ENCODE measurements around the gene CLEC14A. TPM values are rescaled to one million over a fixed set of nuclear protein-coding genes. Genes with fewer than 3 reads are reported as not detected.

The CLEC14A gene
- total and polyA plus RNA-seq, 9 of the 15 experiments (the other 6 are each of a cell fraction or from before 2014, with no cell fraction given) = not detected

DNA sequence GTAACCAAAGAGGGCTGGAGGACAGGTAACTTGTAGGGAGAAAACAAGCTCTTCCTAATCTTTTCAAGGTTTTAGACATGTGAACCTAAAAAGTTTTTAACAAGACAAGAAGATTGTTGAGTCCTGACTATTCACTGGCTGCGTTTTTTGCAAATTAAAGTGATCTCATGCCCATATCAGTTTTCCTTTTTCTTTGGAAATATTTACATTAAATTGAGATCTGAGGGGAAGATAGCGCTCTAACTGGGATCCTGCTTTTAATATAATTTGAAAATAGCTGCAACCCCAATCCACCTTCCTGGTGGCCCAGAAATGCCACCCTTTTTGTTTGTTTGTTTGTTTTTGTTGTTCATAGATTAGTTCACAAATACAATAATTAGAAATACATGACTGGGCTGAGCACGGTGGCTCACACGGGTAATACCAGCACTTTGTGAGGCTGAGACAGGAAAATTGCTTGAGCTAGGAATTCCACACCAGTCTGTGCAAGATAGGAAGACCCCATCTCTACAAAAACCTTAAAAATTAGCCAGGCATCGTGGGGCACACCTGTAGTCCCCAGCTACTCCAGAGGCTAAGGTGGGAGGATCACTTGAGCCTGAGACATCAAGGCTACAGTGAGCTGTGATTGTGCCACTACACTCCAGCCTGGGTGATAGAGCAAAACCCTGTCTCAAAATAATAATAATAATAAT lies 50.6 kb downstream of the CLEC14A start:
- Histone ChIP-seq H3K9ac (ENCODE audit: insufficient read depth in 1 of 2, low read depth in 2 of 2, low read length in 2 of 2) (no peak overlapping the region), H3K36me3 (ENCODE audit: control insufficient read depth, insufficient read depth, low read length) (no peaks in the 10 kb centered on the region), H3K4me2 (ENCODE audit: insufficient read depth, low read length) (no peak overlapping the region), H3K27me3 (ENCODE audit: control insufficient read depth in 2 of 2, insufficient read depth in 2 of 2, low read length in 2 of 2) (no peaks in the 10 kb centered on the region), H3K4me1 (replicated peaks in 1 of 2; ENCODE audit: control insufficient read depth in 2 of 2, insufficient read depth in 2 of 2, low read length in 2 of 2) (no peaks in the 10 kb centered on the region), H3K4me3 (no peak overlapping the region), H3K79me2 (ENCODE audit: control insufficient read depth, insufficient read depth, low read length) (no peaks in the 10 kb centered on the region), H3K9me3 (replicated peaks; ENCODE audit: control insufficient read depth, insufficient read depth, low read depth, low read length) (no peaks in the 10 kb centered on the region), H3K9me1 (ENCODE audit: control insufficient read depth, insufficient read depth, low read length) (no peaks in the 10 kb centered on the region), H2AFZ (ENCODE audit: low read depth, low read length) (no peak overlapping the region), H3K27ac (ENCODE audit: extremely low read depth, low read depth, low read length) (no peak overlapping the region), H4K20me1 (replicated peaks; ENCODE audit: control insufficient read depth, insufficient read depth, low read length) (no peaks in the 10 kb centered on the region)
- no peak for FAIRE-seq
- DNase-seq (ENCODE audit: extremely low read depth in 1 of 4, low spot score in 3 of 4) = no peak
- ATAC-seq = no peak
- ChIA-PET POLR2A (no interaction called here), CTCF (ENCODE audit: low intra/inter-chr PET ratio) (no interaction called here)
- 0% methylated on average over 3 of the region's 5 CpGs for WGBS (ENCODE audit: insufficient coverage, low coverage, missing lambda C conversion rate)
- intact Hi-C loops (cut with micrococcal nuclease) (no loop called here), in situ Hi-C loops (cut with MboI) (no loop called here)
- TF ChIP-seq ZNF121 (CRISPR knock-in tag; conservative IDR thresholded peaks at IDR 0.05) (no peak), XRCC5 (IDR thresholded peaks at IDR 0.05; ENCODE audit: low read depth, low read length) (no peak), TBP (optimal IDR thresholded peaks at IDR 0.05; ENCODE audit: low read depth, low read length) (no peak), DDX20 (tag; IDR thresholded peaks at IDR 0.05; ENCODE audit: low read depth) (no peak)
- TF ChIP-seq, protein P1, sequence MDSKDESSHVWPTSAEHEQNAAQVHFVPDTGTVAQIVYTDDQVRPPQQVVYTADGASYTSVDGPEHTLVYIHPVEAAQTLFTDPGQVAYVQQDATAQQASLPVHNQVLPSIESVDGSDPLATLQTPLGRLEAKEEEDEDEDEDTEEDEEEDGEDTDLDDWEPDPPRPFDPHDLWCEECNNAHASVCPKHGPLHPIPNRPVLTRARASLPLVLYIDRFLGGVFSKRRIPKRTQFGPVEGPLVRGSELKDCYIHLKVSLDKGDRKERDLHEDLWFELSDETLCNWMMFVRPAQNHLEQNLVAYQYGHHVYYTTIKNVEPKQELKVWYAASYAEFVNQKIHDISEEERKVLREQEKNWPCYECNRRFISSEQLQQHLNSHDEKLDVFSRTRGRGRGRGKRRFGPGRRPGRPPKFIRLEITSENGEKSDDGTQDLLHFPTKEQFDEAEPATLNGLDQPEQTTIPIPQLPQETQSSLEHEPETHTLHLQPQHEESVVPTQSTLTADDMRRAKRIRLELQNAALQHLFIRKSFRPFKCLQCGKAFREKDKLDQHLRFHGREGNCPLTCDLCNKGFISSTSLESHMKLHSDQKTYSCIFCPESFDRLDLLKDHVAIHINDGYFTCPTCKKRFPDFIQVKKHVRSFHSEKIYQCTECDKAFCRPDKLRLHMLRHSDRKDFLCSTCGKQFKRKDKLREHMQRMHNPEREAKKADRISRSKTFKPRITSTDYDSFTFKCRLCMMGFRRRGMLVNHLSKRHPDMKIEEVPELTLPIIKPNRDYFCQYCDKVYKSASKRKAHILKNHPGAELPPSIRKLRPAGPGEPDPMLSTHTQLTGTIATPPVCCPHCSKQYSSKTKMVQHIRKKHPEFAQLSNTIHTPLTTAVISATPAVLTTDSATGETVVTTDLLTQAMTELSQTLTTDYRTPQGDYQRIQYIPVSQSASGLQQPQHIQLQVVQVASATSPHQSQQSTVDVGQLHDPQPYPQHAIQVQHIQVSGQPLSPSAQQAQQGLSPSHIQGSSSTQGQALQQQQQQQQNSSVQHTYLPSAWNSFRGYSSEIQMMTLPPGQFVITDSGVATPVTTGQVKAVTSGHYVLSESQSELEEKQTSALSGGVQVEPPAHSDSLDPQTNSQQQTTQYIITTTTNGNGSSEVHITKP (IDR thresholded peaks at IDR 0.05; ENCODE audit: partially characterized antibody) = no peak
- no TSS peak for BruUV-seq (replicated peaks)
